H1 (cell line): ENCODE measurements around the gene CS. TPM values are rescaled to one million over a fixed set of nuclear protein-coding genes. Genes with fewer than 3 reads are reported as not detected.

Experiments used
- EGR1 ChIP-seq: IDR thresholded peaks from 2 replicates; pipeline ENCODE4 v1.6.1; 2011; ENCODE audit warnings: low read depth, low read length, borderline replicate concordance
- KDM1A ChIP-seq: fragments of 200-600, 300-600 bp; sonication (generic); IDR thresholded peaks from 2 replicates; pipeline ENCODE4 v1.7.1; 2016; ENCODE audit warnings: mild to moderate bottlenecking, low read length, borderline replicate concordance
- KDM5A ChIP-seq: fragments of 200-600 bp; IDR thresholded peaks from 2 replicates; pipeline ENCODE4 v1.7.1; 2012; ENCODE audit warnings: mild to moderate bottlenecking, low read length, inconsistent platforms, mixed read lengths
- polyA plus RNA-seq, 7 experiments: library from polyadenylated mRNA; depleted of rRNA in 3 of 7; stranded (reverse) in 5 of 7; unstranded in 2 of 7; fragments of >200 nt in 5 of 7; fragments of 200-250 nt in 2 of 7; gene quantifications; 1 replicate in 5 of 7; 2 replicates in 1 of 7; 4 replicates in 1 of 7; pipeline versions ENCODE4 v1.2.1 to v1.2.3, GENCODE V29; 2011 to 2013; ENCODE audit warnings: missing spikeins in 2 of 7, mixed read lengths in 2 of 7
- total RNA-seq: library from RNA; stranded (reverse); fragmentation: NEBNext Ultra II Directional; extraction: Animal tissue kit (Norgen Biotek cat#: 25700); gene quantifications from 2 replicates; pipeline ENCODE4 v1.2.1, GENCODE V29; 2021

The CS gene
- total and polyA plus RNA-seq, 2 of the 8 experiments (the other 6 are each of a cell fraction or from before 2014, with no cell fraction given), result 96.6 to 238 TPM

GRCh38 chr12:56333679-56334489 lies 33.8 kb upstream of the CS start, which contains the start of gene PAN2 (continued):
- TF ChIP-seq KDM1A, result peak; percentile 81; the same call in 1 of the 2 replicates
- 0 out of 2 replicates have a peak, but pooled peaks have one; percentile 42 for TF ChIP-seq KDM5A
- no peak for TF ChIP-seq EGR1
